ENCODE results near the gene HSPA12B.

GRCh38 chr20:3696745-3697587, 35.5 kb upstream of the HSPA12B start:
- TF ChIP-seq CTCF (IDR thresholded peaks at IDR 0.05) (no peak), REST (IDR thresholded peaks at IDR 0.05; ENCODE audit: insufficient read depth in 1 of 2, low read depth in 2 of 2, low read length in 1 of 2) (no peak), TCF7L2 (IDR thresholded peaks at IDR 0.05; ENCODE audit: low read depth, low read length) (no peak), POLR2AphosphoS5 (IDR thresholded peaks at IDR 0.05; ENCODE audit: low read depth, low read length) (no peak)
